Measurements from ENCODE around the gene PRXL2B.

Gene PRXL2B

DNA sequence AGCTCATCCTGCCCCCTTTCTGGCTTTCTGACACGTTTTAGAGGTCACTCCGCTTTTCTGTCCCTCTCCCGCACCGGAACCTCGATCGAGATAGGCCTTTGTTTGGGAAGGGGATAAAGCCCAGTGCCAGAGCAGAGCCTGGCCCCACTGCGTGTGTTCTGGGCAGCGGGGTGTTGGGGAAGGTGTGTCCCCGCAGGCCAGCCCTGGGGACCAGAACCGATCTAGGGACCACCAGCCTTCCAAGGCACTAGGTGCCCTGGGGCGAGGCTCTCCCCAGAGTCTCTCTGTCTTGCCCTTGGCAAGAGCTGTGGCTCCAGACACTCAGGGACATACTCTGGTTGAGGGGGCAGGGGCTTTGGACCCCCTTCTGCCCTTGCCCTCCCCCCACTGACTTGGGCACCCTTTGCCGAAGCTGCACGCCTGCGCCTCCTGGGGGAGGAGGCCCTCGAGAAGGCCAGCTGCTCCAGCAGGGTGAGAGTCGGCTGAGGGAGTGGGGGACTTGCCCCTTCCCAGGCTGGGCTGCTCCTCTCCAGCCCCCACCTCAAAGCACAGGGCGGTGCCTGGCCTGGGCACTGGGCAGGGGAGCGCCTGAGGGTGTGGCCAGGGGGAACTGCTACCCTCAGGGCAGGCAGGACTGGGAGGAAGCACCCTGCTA is 16.4 kb downstream of the PRXL2B start:
- DNase-seq, result no peak

DNA sequence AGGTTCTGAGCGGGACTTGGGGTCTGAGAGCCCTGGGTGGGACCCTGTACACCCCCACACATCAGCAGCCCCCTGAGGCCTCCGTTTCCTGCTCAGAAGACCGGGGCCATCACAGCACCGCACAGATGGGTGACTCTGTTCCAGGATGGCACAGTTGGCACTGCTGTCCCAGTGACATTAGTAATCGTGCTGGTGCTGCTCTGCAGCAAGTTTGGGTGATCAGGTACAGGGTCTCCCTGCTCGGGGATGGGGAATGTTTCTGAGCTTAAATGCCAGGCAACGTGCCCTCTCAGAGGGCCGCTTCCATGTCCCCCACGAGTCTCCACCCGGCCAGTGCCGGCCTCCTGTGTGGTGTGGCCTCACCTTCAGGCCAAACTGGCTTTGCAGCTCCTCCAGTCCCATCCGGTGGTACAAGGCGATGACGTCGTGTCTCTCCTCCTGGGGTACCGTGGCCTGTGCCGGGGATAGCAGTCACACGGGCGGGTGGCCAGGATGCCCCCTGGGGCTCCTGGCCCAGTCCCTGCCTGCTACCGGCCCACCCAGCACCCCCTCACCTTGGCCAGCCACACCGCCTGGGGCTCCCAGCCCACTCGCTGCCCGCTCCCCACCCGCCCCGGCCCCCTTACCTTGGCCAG is 17.1 kb downstream of the PRXL2B start:
- no peak for DNase-seq

DNA sequence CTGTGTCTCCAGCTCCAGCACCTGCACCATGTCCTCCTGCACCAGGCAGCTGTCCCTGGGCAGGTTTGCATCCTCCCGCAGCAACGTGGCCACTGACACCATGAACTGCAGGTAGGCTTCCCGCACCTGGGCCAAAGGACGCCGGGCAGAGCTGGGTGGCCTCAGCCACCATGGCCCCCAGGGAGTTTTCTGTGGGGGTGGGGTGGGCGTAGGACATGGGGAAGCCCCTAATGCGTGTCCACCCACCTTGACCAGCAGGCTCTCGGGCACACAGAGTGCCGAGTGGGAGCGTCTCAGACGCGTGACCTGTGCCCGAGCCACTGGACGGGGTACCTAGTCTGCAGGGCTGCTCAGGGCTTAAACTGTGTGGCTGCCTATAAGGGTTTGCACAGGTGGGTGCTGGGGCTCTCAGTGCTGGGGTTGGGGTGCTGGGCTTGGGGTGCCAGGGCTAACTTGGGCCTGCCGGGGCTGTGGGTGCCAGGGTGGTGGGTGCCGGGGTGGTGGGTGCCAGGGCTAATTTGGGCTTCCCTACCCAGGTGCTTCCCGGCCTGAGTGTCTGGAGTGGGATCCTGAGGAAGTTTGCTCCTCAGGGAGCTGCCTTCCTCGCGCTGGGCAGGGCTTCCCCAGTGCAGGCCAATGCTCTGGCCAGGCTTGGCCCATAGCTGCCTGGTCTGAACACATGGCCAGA is 17.7 kb downstream of the PRXL2B start:
- no peak for DNase-seq

DNA sequence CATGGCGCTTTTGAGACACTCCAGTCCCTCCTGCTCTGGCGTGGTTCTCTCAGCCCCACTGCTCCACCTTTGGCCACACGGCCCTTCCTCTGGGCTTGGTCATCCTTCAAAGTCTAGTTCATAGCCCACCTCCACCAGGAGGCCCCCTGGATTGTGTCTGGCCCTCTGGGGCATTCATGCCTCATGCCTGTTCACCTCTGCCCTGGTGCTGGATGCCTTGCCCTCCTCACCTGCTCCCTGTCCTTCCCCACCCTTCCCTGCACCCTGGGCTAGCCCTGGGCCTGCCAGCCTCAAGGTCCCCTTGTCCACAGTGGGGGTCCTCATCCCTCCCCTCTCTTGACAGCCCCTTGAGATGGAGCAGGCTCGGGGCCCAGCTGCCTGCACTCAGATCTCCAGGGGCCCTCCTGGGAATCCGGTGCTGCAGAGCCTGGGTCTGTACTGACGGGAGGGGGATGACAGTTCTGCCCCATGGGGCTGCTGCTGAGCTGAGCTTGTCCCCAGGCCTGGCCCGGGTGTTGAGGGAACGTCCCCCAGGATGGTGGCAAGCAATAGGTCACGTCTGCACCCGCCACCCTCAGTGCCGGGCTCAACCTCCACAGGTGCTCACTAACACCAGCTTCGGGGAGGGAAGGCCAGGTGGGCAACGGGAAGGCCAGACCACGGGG is 18.4 kb downstream of the PRXL2B start:
- no peak for DNase-seq

DNA sequence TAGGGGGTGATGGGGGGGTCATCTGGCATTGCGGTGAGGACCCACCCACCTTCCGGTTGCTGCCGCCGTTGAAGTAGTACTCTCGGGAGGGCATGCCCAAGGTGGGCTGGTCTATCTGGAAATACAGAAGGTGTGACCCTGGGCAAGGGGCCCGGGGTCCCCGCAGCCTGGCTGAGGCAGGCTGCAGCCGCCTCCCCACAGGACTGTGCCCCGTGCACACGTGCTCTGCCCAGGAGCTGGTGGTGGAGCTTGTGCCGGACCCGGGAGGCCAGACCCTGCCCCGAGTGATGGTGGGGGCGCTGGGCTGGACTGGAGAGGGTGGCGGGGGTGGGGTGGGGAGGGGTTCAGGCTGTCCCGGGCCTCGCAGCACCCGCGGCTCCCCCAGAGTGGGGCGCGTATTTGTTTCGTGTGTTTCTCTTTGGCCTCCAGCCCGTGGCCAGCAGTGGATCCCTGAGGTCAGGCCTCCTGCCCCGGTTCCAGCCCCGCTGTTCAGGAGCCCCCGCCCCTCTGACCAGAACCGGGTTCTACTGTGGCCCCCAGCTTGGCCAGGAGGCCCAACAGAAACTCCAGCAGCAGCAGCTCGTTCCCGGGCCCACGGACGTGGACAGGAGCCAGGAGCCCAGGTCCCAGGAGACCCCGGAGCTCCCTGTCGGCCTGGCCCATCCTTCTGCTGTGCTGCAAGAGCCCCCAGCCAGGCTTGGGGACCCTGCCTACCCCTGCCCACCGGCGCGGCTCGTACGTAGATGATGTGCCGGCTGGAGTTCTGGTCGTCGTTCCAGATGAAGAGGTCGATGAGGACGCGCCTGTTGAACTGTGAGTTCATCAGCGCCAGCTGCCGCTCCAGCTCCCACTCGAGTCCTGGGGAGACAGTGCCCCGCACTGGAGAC is 19.2 kb downstream of the PRXL2B start:
- DNase-seq, result no peak

DNA sequence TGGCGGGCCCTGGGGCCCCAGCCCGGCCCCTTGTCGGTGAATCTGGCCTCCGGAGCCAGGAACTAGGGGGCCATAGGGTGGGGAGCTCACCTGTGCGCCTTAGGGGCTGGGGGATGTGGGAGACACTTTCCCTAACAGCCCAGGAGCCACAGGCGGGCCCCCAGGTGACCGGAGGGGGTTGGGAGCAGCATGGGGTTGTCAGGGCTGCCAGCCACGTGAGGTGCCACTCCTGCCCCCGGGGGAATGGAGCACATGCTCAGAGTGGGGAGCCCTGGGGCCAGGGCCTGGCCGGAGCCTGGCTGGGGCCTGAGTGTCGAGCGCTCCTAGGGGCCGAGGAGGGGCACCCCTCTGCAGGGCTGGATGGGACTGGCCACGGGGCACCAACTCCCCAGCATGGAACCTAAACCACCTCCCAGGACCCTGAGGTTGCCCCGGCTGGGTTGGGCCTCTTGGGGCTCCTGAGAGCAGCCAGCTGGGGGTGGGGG is 19.9 kb downstream of the PRXL2B start:
- no peak for DNase-seq

DNA sequence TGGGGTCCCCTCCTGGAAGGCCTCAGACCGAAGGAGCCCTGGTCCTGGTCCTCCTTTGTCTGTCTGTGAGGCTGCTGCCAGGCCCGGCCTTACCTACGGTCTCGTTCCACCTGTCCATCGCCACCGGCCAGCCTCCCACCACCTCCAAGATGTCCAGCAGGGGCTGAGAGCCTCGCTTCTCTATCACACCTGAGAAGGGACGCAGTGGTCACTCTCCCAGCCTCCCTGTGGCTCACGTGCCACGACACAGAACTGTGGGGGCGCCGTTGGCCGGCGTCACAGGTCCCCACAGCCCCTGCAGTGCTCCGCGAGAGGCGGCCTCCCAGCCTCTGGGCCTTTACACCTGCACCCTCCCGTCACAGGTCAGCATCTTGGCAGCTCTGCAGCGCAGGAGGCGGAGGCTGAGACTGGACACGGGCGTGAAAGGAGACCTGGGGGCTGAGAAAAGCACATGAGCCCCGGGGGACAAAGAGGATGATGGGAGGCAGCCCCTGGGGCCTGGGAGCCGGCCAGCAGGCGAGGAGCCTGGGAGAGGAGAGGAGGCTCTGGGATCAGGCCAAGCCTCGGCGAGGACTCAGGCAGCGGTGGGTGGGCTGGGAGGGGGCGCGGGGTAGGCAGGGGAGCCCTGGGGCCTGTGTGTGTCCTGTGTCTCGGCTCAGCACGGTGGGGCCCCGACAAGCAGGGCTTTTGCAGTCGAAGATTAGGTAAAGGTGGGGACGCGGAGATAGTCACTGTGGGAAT is 20.5 kb downstream of the PRXL2B start:
- no peak for DNase-seq

DNA sequence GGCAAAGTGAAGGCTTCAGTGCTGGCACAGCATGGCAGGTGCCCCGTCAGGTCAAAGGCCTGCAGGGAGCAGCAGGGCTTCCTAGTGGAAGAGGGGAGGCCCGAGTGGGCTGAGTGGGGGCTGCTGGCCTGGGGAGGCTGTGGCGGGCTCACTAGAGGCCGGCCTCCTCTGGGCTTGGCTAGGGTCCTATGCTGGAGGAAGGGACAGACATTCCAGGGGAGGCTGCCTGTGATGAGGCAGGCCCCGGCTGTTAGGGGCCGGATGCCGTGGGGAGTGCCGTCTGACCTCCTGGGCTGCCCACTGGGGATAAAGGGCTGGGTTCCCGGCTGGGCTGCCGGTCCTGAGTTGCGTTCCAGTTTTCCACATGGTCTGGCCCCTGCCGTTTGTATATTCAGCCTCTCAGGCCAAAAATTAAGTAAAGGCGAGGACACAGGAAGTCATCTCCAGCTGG is 21.1 kb downstream of the PRXL2B start:
- no peak for DNase-seq

DNA sequence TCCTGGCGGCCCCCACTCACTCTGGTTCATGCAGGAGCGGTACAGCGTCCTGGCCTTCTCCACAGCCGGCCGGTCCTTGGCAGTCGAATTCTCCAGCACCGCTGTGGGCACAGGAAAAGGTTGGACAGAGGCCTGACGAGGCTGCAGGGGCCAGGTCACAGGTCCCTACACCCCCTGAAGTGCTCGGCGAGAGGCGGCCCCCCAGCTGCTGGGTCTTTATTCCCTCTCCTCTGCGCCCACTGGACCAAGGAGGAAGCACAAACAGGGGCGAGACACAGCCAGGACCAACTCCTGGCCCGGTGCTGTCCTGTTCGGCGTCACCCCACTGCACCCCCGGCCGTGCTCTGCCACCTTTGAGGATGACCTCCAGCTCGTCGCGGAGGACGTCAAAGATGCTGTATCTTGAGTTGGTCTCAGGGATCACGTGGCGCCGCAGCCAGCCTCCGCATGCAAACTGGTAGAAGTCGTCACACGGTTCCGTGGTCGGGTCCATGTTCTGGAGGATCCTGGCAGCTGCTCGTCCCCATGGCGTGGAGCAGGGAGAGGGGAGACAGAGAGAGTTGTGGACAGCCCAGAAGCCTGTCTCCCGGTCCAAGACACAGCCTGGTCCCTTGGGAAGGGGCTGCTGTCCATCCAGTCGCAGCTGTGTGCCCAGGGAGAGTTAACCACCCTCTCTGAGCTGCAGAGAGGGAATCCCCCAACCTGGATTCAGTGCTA is 22.9 kb downstream of the PRXL2B start:
- no peak for DNase-seq

DNA sequence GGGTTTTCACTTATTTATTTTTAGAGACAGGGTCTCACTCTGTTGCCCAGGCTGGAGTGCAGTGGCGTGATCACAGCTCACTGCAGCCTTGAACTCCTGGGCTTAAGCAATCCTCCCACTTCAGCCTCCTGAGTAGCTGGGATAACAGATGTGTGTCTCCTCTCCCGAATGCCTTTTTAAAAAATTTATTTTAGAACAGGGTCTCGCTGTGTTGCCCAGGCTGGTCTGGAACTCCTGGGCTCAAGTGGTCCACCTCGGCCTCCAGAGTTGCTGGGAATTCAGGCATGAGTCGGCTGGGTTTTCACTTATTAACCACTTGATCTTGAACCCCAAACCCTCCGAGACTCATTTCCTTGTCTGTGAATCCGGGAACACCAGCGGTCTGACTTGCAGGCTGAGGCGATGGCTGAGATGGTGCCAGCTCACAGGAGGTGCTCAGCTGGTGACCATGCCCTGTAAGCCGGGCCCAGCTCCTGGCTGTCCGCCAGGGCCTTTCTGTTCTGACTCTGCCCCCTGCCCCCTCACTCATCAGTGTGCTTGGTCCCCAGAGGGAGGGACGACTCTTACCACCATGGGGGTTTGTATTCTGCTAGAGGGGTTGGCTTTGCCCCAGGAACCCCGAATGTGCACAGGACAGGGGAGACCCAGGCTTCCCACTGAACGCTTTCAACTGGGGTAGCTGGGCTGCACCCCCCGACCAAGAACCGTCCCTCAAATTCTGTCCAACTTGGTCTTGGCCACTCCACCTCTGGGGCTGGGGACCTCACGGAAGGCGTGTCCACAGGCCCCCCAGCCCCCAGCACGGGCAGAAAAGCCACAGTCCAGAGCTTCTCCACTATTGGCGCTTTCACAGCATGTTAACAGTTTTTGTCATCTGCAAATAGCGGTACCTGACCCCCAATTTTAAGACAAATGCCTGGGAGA is 23.7 kb downstream of the PRXL2B start:
- DNase-seq, result no peak

DNA sequence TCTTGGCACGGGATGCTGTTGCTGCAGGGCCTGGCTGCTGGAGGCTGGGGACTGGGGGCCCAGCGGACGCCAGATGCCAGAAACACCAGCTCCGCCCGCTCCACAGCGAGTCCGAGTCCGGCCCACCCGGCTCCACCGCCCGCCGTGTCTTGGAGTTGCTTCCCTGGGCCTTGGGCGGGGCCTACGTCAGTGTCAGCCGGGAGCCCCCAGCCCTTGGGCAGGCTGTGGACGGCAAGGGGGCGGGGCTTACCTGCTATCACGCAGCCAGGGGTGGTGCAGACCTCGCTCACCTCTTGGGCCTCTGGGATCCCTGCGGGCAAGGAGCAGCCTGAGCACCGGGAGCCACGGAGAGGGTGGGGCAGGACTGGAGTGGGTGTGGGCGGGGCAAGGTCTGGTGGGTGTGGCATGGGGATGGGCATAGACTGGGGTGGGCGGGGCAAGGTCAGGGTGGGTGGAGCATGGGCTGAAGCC is 24.5 kb downstream of the PRXL2B start:
- DNase-seq, result peak; percentile 78

DNA sequence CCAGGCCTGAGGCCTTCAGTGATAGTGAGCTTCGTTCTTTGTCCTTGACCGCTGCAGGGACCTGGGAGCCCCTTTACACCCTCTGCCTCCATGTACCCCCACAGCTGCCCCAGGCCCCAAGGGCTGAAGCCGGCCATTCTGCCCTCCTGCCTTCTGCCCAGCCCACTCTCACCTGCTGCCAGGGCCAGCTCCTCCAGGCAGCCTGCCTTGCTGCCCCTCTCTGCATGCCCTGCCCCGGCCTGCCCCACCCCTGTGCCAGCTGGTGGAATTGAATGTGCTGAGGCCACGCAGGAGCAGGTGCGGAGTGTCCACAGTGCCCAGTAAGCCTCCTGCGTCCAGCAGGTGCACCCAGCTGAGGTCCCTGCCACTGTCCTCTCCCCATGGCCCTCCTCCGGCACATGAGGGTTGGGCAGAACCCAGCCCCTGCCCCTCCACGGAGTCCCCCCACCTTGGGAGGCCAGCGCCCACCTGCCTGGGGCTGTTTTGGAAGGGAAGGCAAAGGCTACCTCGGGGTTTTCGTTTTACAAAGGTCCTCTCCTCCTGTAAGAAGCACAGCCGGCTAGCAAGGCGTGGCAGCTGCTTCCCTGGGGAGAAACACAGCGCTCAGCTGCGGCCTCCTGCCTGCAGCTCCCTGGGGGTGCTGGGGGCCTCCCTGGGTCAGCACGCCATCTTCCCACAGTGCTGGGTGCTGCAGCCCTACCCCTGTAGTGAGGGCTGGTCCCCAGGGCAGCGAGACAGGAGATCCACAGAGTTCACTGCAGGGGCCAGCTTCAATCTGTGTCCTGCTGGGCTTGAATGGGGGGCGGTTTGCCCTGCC is 25.3 kb downstream of the PRXL2B start:
- DNase-seq, result no peak

DNA sequence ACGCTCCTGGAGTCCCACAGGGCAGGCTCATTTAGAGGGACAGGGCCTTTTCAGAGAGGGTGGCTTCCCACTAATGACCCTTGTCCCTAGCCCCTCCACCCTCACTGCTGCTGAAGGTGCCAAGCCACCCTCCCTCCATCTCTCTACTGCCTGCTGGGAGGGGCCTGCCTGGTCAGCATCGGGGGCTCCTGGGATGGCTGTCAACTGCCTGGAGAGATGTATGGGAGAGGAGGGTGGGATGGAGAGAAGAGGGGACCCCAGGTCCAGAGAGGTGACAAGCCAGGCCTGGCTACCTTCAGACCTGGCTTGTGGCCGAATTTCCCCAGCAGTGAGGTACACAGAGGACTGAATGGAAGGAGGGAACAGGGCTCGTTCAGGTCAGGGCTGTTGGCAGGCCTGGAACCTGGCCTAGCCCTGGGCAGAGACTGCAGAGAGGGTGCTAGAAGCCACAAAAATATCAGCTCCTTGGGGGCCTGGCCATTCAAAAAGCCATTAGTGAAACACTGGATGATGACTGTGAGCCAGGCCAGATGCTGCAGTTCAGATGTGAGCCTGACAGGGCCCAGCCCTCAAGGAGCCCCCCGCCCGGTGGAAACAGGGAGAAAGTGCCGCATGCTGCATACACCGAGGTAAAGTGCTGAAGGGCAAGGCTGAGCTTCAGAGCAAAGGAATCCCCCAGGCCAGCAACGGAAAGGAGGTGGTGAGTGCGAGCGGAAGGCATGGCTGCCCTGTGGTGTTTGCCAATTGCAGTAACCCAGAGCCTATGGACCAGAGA is 26.2 kb downstream of the PRXL2B start:
- no peak for DNase-seq

DNA sequence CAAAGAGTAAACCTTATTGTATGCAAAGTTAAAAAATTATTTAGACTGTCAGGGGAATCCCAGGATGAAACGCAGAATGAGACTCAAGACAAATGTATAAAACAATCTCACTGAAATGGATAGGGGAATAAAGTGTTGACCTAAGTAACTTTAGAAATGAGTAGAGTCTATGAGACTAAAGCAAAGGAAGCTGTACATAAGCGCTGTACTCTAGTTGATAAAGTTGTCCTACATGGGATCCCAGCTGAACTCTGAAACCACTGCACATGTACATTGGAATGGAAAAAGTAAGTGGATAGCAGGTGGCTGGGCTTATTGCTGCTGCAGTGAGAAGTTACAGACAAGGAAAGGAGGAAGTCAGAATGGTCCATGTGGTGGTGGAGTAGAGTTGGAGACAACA is 27.6 kb downstream of the PRXL2B start:
- DNase-seq, result no peak

DNA sequence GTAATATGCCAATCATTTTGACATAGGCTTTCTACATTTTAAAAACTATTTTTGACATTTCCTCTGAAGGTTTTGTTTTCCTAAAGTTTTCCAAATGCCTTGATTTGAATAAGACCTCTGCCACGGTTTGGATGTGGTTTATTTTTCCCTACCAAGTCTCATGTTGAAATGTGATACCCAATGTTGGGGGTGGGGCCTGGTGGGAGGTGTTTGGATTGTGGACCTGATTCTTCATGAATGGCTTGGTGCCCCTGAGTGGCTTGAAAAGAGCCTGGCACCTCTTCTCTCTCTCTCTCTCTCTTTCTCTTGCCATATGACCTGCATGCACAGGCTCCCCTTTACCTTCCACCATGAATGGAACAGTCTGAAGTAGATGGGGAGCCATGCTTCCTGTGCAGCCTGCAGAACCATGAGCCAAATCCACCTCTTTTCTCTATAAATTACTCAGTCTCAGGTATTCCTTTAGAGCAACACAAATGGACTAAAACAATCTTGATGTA is 31.4 kb downstream of the PRXL2B start:
- DNase-seq, result no peak

DNA sequence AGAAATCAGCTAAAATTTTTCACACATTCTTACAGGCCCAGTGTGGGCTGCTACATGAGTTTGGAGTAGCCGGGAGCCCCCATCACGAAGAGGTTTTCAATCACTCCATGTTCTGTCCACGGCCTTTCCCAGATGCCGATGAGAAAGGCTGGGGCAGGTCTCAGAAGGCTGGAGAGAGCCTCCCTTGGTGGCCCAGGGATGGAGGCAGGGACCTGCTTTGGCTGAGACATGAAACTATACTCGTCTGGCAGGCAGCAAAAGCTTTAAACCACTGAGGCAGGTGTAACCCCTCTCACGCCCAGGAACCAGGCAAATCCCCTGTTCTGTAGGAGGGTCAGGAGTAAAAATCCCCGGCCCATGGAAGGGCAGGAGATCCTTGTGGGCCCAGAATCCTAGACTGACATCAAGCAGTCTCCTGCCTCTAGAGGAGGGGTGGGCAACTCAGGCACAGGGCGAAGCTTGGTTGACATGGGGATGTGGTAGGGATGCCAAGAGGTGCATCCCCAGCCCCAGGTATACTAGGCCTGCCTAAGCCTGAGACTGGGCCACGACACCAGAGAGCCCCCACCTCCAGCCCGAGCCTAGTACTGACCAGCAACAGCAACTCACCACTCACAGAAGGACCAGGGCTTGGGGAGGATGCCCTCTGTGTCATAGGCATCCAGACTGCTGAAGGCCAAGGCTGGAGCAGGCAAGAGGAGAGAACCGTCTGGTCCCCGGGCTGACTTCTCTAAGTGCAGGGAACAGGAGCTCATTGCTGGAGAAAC is 37.2 kb downstream of the PRXL2B start:
- no peak for DNase-seq

DNA sequence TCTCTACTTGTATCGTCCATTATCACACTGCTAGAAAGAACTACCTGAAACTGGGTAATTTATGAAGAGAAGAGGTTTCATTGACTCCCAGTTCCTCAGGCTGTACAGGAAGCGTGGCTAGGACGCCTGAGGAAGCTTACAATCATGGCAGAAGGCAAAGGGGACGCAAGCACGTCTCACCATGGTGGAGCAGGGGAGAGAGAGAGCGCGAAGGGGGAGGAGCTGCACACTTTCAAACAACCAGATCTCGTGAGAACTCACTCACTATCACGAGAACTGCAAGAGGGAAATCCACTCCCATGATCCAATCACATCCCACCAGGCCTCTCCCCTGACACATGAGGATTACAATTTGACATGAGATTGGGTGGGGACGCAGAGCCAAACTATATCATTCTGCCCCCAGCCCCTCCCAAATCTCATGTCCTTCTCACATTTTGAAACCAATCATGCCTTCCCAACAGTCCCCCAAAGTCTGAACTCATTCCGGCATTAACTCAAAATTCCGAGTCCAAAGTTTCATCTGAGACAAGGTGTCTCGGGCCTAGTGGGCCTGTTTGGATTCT is 38.2 kb downstream of the PRXL2B start:
- DNase-seq, result no peak
